ENCODE data around the gene C8B.

C8B gene

DNA sequence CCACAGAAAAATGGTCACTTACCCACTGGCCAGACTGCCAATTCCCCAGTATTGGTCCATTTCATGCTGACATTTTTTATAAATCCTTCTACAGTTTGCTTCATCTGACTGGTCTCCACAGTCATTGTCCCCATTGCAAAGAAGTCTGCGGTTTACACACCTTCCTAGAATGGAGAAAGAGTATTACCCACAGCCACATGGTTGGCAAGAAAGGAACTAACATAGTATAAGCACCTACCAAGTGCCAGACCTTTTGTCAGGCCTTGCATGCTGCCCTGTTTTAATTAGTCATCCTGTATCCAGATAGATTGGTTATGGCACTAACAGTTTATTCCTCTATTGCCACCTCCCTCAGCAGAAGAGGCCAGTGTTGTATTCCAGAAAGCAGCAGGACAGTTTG, 11.2 kb downstream of the C8B start:
- no peak for DNase-seq (ENCODE audit: low read depth)
- TF ChIP-seq, protein P1, sequence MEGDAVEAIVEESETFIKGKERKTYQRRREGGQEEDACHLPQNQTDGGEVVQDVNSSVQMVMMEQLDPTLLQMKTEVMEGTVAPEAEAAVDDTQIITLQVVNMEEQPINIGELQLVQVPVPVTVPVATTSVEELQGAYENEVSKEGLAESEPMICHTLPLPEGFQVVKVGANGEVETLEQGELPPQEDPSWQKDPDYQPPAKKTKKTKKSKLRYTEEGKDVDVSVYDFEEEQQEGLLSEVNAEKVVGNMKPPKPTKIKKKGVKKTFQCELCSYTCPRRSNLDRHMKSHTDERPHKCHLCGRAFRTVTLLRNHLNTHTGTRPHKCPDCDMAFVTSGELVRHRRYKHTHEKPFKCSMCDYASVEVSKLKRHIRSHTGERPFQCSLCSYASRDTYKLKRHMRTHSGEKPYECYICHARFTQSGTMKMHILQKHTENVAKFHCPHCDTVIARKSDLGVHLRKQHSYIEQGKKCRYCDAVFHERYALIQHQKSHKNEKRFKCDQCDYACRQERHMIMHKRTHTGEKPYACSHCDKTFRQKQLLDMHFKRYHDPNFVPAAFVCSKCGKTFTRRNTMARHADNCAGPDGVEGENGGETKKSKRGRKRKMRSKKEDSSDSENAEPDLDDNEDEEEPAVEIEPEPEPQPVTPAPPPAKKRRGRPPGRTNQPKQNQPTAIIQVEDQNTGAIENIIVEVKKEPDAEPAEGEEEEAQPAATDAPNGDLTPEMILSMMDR (IDR thresholded peaks at IDR 0.05; ENCODE audit: low read depth, low read length, missing control alignments) = no peak
- no peak overlapping the region for H3K4me3 ChIP-seq (ENCODE audit: low read depth, low read length)

DNA sequence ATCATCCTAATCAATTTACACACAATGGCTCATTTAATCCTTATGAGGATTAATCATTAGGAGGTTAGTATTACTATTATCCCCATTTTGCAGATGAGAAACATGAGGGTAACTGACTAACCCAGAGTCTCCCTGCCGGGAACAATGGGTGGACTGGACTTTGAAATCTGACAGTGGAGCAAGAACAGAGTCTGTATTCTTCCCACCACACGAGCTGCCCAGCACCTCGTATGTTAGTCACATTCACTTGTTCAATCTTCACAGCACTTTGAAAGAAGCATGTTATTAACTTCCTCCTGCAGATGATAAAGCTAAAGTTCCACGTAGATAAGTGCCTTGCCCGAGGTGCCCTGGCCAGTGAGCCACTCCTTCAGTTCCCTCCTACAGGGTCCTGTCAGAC, 12.4 kb downstream of the C8B start:
- DNase-seq (ENCODE audit: low read depth) = no peak
- no peak overlapping the region for H3K4me3 ChIP-seq (ENCODE audit: low read depth, low read length)
- TF ChIP-seq, protein P1 (IDR thresholded peaks at IDR 0.05; ENCODE audit: low read depth, low read length, missing control alignments) = no peak

DNA sequence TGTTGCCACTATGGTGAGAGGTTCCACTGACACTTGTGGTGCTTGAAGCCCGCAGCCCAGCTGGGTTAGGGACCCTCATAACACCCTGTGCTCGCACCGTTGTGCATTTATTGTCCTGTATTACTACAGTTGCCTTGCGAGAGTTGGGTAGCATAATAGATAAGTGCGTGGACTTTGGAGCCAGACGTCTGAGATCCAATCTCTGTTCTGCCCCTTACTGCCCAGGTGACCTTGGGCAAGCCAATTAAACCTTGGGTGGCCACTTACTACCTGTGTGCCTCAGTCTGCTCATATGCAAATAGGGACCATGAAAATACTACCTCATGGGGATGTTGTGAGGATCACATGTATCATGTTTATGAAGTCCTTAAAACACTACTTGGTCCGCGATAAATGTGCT, 13.3 kb downstream of the C8B start:
- TF ChIP-seq, protein P1 (IDR thresholded peaks at IDR 0.05; ENCODE audit: low read depth, low read length, missing control alignments) = no peak
- H3K4me3 ChIP-seq (ENCODE audit: low read depth, low read length) = no peak overlapping the region
- DNase-seq (ENCODE audit: low read depth) = no peak

DNA sequence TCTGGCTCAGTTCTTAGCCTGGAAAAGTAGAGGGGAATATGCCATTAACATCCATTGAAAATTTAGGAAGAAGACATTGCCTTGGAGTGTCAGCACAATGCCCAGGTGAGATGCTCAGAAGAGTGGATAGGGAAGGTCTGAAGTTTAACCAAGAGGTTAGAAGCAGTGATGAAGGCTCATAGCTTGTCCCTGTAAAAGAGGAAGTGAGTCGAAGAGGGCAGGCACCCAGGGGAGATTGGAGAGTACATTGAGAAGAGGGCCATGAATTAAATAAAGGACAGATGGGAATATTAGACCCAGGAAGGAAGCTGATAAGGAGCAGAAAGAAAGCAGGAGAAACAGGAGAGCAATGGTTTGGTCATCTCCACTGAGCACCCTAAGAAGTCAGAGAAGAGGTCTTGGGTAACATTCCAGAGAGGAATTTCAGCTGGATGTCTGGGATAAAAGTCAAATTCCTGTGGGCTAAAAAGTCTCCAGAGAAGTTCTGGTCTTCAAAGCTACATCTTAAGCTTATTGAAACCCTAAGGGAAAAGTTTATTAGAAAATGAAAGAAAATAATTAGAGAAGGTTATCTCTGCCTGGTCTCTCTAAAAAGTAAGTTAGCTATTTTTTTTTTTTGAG, 17.3 kb downstream of the C8B start:
- no peak for DNase-seq (ENCODE audit: low read depth)
- TF ChIP-seq, protein P1 (IDR thresholded peaks at IDR 0.05; ENCODE audit: low read depth, low read length, missing control alignments) = no peak
- H3K4me3 ChIP-seq (ENCODE audit: low read depth, low read length) = no peak overlapping the region

DNA sequence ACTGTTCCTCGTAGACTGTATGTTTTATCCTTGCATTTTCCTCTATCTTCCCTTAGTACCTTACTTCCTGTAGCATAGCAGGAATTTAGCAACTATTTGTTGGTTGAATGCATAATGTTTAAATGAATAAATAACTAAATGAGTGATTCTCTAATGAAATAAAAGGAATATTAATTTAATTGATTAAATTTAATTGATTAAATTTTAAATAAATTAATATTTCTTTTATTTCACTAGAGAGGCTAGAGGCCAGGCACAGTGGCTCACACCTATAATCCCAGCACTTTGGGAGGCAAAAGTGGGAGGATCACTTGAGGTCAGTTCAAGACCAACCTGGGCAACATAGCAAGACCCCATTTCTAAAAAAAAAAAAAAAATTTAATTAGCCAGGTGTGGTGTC, 25.8 kb downstream of the C8B start:
- no peak overlapping the region for H3K4me3 ChIP-seq (ENCODE audit: low read depth, low read length)
- TF ChIP-seq, protein P1 (IDR thresholded peaks at IDR 0.05; ENCODE audit: low read depth, low read length, missing control alignments) = no peak
- no peak for DNase-seq (ENCODE audit: low read depth)

DNA sequence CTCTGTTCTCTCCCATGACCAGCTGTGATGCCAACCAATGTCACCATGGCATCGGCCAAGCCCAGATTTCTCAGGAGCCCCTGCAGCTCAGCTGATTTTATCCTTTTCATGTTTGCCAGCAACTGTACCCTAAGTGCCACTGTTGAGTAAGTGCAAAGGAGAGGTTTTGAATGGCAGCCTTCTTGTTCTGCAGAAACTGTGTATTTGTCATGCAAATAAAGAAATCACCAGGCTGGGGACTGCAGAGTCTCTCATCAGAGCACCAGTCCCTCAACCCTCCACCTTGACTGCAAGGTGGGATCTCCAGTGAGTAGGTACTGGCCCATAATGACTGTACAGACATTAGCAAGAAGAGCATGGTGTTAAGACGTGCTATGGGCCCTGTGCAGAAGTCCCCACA, 26.6 kb downstream of the C8B start:
- no peak for DNase-seq (ENCODE audit: low read depth)
- no peak overlapping the region for H3K4me3 ChIP-seq (ENCODE audit: low read depth, low read length)
- TF ChIP-seq, protein P1 (IDR thresholded peaks at IDR 0.05; ENCODE audit: low read depth, low read length, missing control alignments) = no peak

DNA sequence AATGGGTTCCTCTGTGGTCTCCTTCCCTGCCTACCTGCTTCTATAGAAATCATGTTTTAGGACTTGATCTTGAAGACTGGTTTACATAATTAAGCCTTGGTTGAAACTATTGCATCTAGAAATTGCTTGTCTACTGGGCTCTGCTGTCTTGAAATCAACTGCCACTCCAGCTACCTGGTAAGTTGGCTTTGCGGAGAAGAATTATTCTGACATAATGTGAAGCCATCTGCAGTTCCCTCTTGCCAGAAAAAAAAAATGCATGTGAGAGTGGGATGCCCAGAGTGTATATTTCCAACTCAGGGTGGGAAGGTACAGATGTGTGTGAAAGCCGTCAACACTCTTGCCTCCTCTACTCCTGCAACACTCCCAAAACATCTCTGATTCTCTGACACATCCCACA, 27.2 kb downstream of the C8B start:
- no peak overlapping the region for H3K4me3 ChIP-seq (ENCODE audit: low read depth, low read length)
- no peak for DNase-seq (ENCODE audit: low read depth)
- TF ChIP-seq, protein P1 (IDR thresholded peaks at IDR 0.05; ENCODE audit: low read depth, low read length, missing control alignments) = no peak
